Type B pancreatic cell (in vitro differentiated cells): ENCODE data around the gene NDUFS4. TPM values are rescaled to one million over a fixed set of nuclear protein-coding genes. Genes with fewer than 3 reads are reported as not detected.
A peak's percentile ranks its signal among the peaks of the same experiment; 100 is the strongest.

Experiments used
- DNase-seq: peaks from one replicate; pipeline ENCODE4 v3.0.0; 2021; ENCODE audit warnings: mixed read lengths; ENCODE audit not compliant: unreplicated experiment; ENCODE audit errors: extremely low spot score
- H3K27ac Mint-ChIP-seq: 2 replicates; pipeline ENCODE4 v1.8.0; 2021; ENCODE audit warnings: mild to moderate bottlenecking, mixed read lengths
- H3K27me3 Mint-ChIP-seq: 2 replicates; pipeline ENCODE4 v1.8.0; 2021; ENCODE audit warnings: mixed read lengths
- H3K36me3 Mint-ChIP-seq: 2 replicates; pipeline ENCODE4 v1.8.0; 2021; ENCODE audit warnings: mixed read lengths
- H3K4me1 Mint-ChIP-seq: one replicate; pipeline ENCODE4 v1.8.0; 2021; ENCODE audit warnings: mixed read lengths; ENCODE audit not compliant: unreplicated experiment
- H3K4me3 Mint-ChIP-seq: 2 replicates; pipeline ENCODE4 v1.8.0; 2021; ENCODE audit warnings: mild to moderate bottlenecking, mixed read lengths
- H3K9me3 Mint-ChIP-seq: 2 replicates; pipeline ENCODE4 v1.8.0; 2021; ENCODE audit warnings: mixed read lengths
- total RNA-seq: library from RNA; stranded (reverse); gene quantifications from 2 replicates; pipeline ENCODE4 v1.2.1, GENCODE V29; 2021; ENCODE audit warnings: low replicate concordance
- TF ChIP-seq, protein P1 (sequence below): fragments of 200-600 bp; sonication (generic); conservative IDR thresholded peaks from 2 replicates; pipeline ENCODE4 v1.5.0; 2021; ENCODE audit warnings: antibody characterized with exemption, mild to moderate bottlenecking

The NDUFS4 gene
- total RNA-seq, 1 donor from 2014 or later, result 73.4 TPM

DNA sequence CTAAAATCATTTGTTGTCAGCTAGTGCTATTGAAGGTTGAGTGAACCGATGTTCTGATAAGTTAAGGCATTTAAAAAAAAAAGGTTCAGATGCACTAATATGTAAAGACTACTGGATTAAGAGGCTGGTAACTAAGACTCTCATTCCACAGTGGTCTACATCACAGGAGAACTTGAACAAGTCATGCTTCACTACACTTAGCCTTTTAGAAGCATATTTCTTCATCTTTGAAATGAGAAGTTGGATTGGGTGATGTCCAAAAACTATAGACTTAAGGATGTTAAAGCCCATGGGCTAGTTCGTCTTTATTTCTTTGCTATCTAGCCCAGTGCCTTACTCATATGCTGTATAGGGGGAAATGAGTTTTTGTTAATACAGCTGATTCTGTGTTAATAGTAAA lies 107.2 kb downstream of the NDUFS4 start:
- H3K36me3 Mint-ChIP-seq, result peaks cover 30% of the 10 kb centered on the region

DNA sequence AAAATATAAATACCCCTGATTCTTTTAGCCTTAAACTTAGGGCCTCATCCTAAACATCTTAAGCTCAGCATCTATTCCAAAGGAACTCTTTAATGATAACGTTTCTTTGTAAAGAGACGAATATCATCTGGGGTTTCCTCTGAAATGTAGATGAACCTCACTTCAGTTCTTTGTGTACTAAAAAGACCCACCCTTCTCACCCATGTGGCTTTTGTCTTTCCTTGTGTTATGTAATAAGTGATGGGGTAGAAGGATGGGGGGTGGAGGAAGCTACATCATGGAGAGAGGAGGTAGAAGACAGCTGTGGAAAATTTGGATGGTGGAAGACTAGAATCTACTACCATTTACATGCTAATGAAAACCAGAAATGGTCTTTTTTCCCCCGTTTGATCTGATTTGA lies 111.0 kb downstream of the NDUFS4 start:
- Mint-ChIP-seq H3K36me3 (peaks cover 9% of the 10 kb centered on the region), H3K27me3 (no peaks in the 10 kb centered on the region), H3K4me3 (no peak overlapping the region), H3K9me3 (no peaks in the 10 kb centered on the region), H3K4me1 (no peaks in the 10 kb centered on the region), H3K27ac (no peak overlapping the region)
- TF ChIP-seq, protein P1, sequence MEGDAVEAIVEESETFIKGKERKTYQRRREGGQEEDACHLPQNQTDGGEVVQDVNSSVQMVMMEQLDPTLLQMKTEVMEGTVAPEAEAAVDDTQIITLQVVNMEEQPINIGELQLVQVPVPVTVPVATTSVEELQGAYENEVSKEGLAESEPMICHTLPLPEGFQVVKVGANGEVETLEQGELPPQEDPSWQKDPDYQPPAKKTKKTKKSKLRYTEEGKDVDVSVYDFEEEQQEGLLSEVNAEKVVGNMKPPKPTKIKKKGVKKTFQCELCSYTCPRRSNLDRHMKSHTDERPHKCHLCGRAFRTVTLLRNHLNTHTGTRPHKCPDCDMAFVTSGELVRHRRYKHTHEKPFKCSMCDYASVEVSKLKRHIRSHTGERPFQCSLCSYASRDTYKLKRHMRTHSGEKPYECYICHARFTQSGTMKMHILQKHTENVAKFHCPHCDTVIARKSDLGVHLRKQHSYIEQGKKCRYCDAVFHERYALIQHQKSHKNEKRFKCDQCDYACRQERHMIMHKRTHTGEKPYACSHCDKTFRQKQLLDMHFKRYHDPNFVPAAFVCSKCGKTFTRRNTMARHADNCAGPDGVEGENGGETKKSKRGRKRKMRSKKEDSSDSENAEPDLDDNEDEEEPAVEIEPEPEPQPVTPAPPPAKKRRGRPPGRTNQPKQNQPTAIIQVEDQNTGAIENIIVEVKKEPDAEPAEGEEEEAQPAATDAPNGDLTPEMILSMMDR, result no peak
- no peak for DNase-seq

More for the DNA sequence above, 107.2 kb downstream of the NDUFS4 start:
- Mint-ChIP-seq H3K27ac (no peak overlapping the region), H3K9me3 (peaks cover 5% of the 10 kb centered on the region), H3K27me3 (no peaks in the 10 kb centered on the region), H3K4me3 (no peak overlapping the region), H3K4me1 (no peaks in the 10 kb centered on the region)
- no peak for DNase-seq
- TF ChIP-seq, protein P1, result no peak

DNA sequence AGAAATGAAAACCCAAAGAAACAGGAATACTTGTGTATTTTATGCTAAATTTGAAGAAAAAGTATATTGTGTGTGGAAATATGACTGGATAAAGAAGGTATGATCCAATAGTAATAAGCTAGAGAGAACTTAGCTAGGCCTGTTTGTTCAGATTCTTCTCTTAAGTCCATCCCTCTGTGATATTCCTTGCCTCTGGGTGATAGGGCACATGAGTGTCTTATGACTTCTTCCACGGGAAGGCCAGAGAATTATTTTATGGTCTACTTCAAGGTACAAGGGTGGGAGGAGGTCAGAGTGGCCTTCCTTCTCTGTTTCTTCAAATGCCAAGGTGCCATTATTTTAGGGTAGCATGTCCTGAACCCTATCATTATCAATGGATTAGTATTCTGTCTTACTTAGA lies 113.7 kb downstream of the NDUFS4 start:
- no peak overlapping the region for H3K27ac Mint-ChIP-seq
- H3K4me1 Mint-ChIP-seq, result no peaks in the 10 kb centered on the region
- no peaks in the 10 kb centered on the region for H3K27me3 Mint-ChIP-seq
- peaks cover 10% of the 10 kb centered on the region for H3K36me3 Mint-ChIP-seq
- TF ChIP-seq, protein P1, result no peak
- no peaks in the 10 kb centered on the region for H3K9me3 Mint-ChIP-seq
- H3K4me3 Mint-ChIP-seq, result no peak overlapping the region
- no peak for DNase-seq

DNA sequence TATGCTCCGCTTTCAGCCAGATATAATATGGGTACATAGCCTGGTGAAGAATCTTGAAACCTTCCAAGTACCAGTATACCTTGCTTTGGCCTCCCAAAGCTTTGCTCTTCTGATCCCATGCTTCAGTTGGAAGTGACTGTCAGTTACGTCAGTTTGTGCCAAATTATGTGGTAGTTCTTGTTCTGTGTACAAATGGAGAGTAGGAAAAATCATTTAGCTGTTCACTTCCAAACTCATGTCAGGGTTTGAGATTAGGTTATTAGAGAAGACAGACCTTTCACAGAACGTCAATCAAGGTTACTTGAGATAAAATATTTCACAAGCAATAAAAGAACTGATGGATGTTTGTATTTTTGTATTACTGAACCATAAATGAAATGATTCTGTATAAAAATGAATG lies 117.2 kb downstream of the NDUFS4 start:
- Mint-ChIP-seq H3K9me3 (no peaks in the 10 kb centered on the region), H3K36me3 (peaks cover 10% of the 10 kb centered on the region), H3K4me1 (no peaks in the 10 kb centered on the region), H3K27ac (no peak overlapping the region), H3K27me3 (no peaks in the 10 kb centered on the region), H3K4me3 (no peak overlapping the region)
- TF ChIP-seq, protein P1, result no peak
- DNase-seq, result no peak

GRCh38 chr5:53678981-53679660 lies 118.7 kb downstream of the NDUFS4 start:
- TF ChIP-seq, protein P1, result no peak
- Mint-ChIP-seq H3K9me3 (no peaks in the 10 kb centered on the region), H3K36me3 (peaks cover 6% of the 10 kb centered on the region), H3K4me3 (no peak overlapping the region), H3K27ac (peak overlapping the region; percentile 22), H3K4me1 (no peaks in the 10 kb centered on the region), H3K27me3 (no peaks in the 10 kb centered on the region)
- DNase-seq, result no peak
